ENCODE results near the gene ZNF438. TPM values are rescaled to one million over a fixed set of nuclear protein-coding genes. Genes with fewer than 3 reads are reported as not detected.
A peak's percentile ranks its signal among the peaks of the same experiment; 100 is the strongest.

Gene ZNF438
- total and polyA plus RNA-seq, 2 of the 4 experiments (the other 2 are of a cell fraction): 1.8 to 2.9 TPM

DNA sequence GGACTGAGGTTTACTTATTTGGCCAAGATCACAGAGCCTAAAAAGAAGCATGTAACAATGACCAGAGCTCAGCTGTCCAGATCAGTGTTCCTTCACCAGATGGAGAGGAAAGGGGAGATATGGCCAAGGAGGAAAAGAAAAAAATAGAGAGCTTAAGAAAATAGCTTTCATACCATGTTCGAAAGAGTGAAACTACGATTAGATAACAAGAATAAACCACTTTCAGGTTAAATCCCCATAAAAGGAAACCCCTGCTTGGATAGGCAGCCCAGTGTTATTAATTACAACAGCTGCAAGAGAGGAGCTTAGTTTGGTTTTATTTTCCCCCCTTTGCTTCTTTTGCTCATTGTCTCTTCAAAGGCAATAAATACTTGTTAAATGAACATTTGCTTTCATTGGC lies 160.8 kb downstream of the ZNF438 start:
- DNase-seq: no peak
- 0 out of 2 replicates have a peak overlapping the region, but pooled peaks have one; percentile 12 for H3K14ac ChIP-seq (replicated peaks; ENCODE audit: low read depth, low read length)
- no peak overlapping the region; the same call in 2 of the 3 replicates for H2BK15ac ChIP-seq (ENCODE audit: low read depth, low read length)
- H4K91ac ChIP-seq (ENCODE audit: insufficient read depth, low read depth, low read length): no peak overlapping the region
- ChIA-PET CTCF (interaction anchor here (0.7 to 1.1 kb wide), 2 partner anchors 30 to 387 kb away, joined by 3 read pairs; no protein-coding TSS in a partner anchor), POLR2A (ENCODE audit: unreplicated experiment) (no interaction called here)
- no peak overlapping the region for H3K4me2 ChIP-seq (ENCODE audit: low read depth, low read length)
- no peak overlapping the region; the same call in 1 of the 2 replicates for H3K4ac ChIP-seq (ENCODE audit: low read depth, low read length)
- no peaks in the 10 kb centered on the region for H4K20me1 ChIP-seq (ENCODE audit: insufficient read depth, low read length)
- H3K18ac ChIP-seq (ENCODE audit: low read depth, low read length): no peak overlapping the region; the same call in 1 of the 2 replicates
- intact Hi-C loops (cut with micrococcal nuclease) (no loop called here), dilution Hi-C loops (cut with HindIII; ENCODE audit: low sequenced_read_pairs, unreplicated experiment) (no loop called here), in situ Hi-C loops (cut with MboI; ENCODE audit: low sequenced_read_pairs) (no loop called here)
- no peaks in the 10 kb centered on the region for H3K9me3 ChIP-seq (ENCODE audit: control insufficient read depth, insufficient read depth, low read length)
- H3K4me3 ChIP-seq (ENCODE audit: insufficient read depth, low read depth, low read length): no peak overlapping the region
- H3K27ac ChIP-seq (ENCODE audit: insufficient read depth, low read length): no peak overlapping the region
- H4K5ac ChIP-seq (ENCODE audit: low read depth, low read length): no peak overlapping the region
- H3K4me1 ChIP-seq (ENCODE audit: control insufficient read depth, insufficient read depth, low read length): no peaks in the 10 kb centered on the region
- no peaks in the 10 kb centered on the region for H3K79me1 ChIP-seq (ENCODE audit: low read depth in 1 of 2, low read length in 2 of 2)
- ATAC-seq (ENCODE audit: low read depth): no peak
- no peak overlapping the region for H2AK9ac ChIP-seq (replicated peaks; ENCODE audit: low read depth, low read length, poor library complexity)
- no peaks in the 10 kb centered on the region for H3K9me1 ChIP-seq (ENCODE audit: insufficient read depth, low read length)
- H3K36me3 ChIP-seq (ENCODE audit: control insufficient read depth, insufficient read depth, low read length): no peaks in the 10 kb centered on the region
- H2AK5ac ChIP-seq (ENCODE audit: low read depth, low read length): no peak overlapping the region
- no peak overlapping the region for H3K23ac ChIP-seq (ENCODE audit: low read depth, low read length)
- BruUV-seq (replicated peaks): no TSS peak
- no peaks in the 10 kb centered on the region for H3K27me3 ChIP-seq (ENCODE audit: control insufficient read depth, insufficient read depth, low read length)
- H4K8ac ChIP-seq (ENCODE audit: low read depth in 2 of 2, low read length in 2 of 2): no peak overlapping the region
- H2AFZ ChIP-seq (replicated peaks; ENCODE audit: low read length, poor library complexity): no peak overlapping the region
- no peak overlapping the region for H3K9ac ChIP-seq (ENCODE audit: low read depth, low read length)
- no peak overlapping the region for H3K56ac ChIP-seq (ENCODE audit: extremely low read depth, insufficient read depth, low read length)
- H2BK120ac ChIP-seq (ENCODE audit: low read depth, low read length): no peak overlapping the region
- H2BK20ac ChIP-seq (ENCODE audit: low read depth, low read length): no peak overlapping the region
- TF ChIP-seq CEBPB (IDR thresholded peaks at IDR 0.05; ENCODE audit: low read depth, low read length) (no peak), RAD21 (IDR thresholded peaks at IDR 0.05; ENCODE audit: low read length) (no peak), POLR2A (IDR thresholded peaks at IDR 0.05; ENCODE audit: low read depth, low read length) (no peak), MAFK (IDR thresholded peaks at IDR 0.05; ENCODE audit: low read depth, low read length) (no peak), RCOR1 (IDR thresholded peaks at IDR 0.05; ENCODE audit: insufficient replicate concordance, low read length) (no peak), MAZ (IDR thresholded peaks at IDR 0.05; ENCODE audit: borderline replicate concordance, low read depth, low read length) (no peak), CHD1 (IDR thresholded peaks at IDR 0.05; ENCODE audit: low read depth, low read length) (no peak), NFE2L2 (IDR thresholded peaks at IDR 0.05; ENCODE audit: low read depth, low read length) (no peak), SMC3 (IDR thresholded peaks at IDR 0.05; ENCODE audit: low read depth, low read length) (no peak), BHLHE40 (IDR thresholded peaks at IDR 0.05; ENCODE audit: low read depth, low read length) (no peak), MXI1 (IDR thresholded peaks at IDR 0.05; ENCODE audit: borderline replicate concordance, low read depth, low read length) (no peak), FOS (IDR thresholded peaks at IDR 0.05; ENCODE audit: low read depth, low read length) (no peak), RFX5 (IDR thresholded peaks at IDR 0.05; ENCODE audit: low read depth, low read length) (no peak)
- TF ChIP-seq, protein P1, sequence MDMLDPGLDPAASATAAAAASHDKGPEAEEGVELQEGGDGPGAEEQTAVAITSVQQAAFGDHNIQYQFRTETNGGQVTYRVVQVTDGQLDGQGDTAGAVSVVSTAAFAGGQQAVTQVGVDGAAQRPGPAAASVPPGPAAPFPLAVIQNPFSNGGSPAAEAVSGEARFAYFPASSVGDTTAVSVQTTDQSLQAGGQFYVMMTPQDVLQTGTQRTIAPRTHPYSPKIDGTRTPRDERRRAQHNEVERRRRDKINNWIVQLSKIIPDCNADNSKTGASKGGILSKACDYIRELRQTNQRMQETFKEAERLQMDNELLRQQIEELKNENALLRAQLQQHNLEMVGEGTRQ (IDR thresholded peaks at IDR 0.05; ENCODE audit: low read depth, low read length): no peak
- TF ChIP-seq, protein P2, sequence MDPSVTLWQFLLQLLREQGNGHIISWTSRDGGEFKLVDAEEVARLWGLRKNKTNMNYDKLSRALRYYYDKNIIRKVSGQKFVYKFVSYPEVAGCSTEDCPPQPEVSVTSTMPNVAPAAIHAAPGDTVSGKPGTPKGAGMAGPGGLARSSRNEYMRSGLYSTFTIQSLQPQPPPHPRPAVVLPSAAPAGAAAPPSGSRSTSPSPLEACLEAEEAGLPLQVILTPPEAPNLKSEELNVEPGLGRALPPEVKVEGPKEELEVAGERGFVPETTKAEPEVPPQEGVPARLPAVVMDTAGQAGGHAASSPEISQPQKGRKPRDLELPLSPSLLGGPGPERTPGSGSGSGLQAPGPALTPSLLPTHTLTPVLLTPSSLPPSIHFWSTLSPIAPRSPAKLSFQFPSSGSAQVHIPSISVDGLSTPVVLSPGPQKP (IDR thresholded peaks at IDR 0.05; ENCODE audit: borderline replicate concordance, low read depth, low read length): no peak
- TF ChIP-seq, protein P3, sequence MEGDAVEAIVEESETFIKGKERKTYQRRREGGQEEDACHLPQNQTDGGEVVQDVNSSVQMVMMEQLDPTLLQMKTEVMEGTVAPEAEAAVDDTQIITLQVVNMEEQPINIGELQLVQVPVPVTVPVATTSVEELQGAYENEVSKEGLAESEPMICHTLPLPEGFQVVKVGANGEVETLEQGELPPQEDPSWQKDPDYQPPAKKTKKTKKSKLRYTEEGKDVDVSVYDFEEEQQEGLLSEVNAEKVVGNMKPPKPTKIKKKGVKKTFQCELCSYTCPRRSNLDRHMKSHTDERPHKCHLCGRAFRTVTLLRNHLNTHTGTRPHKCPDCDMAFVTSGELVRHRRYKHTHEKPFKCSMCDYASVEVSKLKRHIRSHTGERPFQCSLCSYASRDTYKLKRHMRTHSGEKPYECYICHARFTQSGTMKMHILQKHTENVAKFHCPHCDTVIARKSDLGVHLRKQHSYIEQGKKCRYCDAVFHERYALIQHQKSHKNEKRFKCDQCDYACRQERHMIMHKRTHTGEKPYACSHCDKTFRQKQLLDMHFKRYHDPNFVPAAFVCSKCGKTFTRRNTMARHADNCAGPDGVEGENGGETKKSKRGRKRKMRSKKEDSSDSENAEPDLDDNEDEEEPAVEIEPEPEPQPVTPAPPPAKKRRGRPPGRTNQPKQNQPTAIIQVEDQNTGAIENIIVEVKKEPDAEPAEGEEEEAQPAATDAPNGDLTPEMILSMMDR (conservative IDR thresholded peaks at IDR 0.05; ENCODE audit: low read depth, low read length): no peak
- H2BK5ac ChIP-seq (ENCODE audit: low read depth, low read length, poor library complexity, severe bottlenecking): no peak overlapping the region
- WGBS, 2 experiments (ENCODE audit: extremely low coverage in 2 of 2, insufficient read length in 1 of 2): no CpG with 5 or more reads among the region's 2 CpGs
